ENCODE results near the gene FPGS. TPM values are rescaled to one million over a fixed set of nuclear protein-coding genes. Genes with fewer than 3 reads are reported as not detected.

Gene FPGS
- total and polyA plus RNA-seq, 7 experiments from 2014 or later: 37.3 to 123 (median 90.8) TPM

GRCh38 chr9:127809540-127810377 is 7.1 kb downstream of the FPGS start:
- H3K9me3 ChIP-seq (ENCODE audit: control insufficient read depth in 2 of 3, low read length in 3 of 3): no peaks in the 10 kb centered on the region
- H3K4me1 Mint-ChIP-seq: peaks cover 3 to 8% (median 4%) of the 10 kb centered on the region in 7 donors
- no peaks in the 10 kb centered on the region for H3K27me3 Mint-ChIP-seq
- peaks cover 0 to 19% (median 4%) of the 10 kb centered on the region in 5 donors for H3K36me3 Mint-ChIP-seq
- H3K36me3 ChIP-seq (ENCODE audit: control insufficient read depth in 2 of 3, insufficient read depth in 3 of 3, low read length in 3 of 3): peaks cover 0 to 82% (median 15%) of the 10 kb centered on the region in 3 experiments
- intact Hi-C loops (cut with micrococcal nuclease): no loop called here
- H3K4me3 ChIP-seq (ENCODE audit: low read length): no peak overlapping the region
- DNase-seq: no peak
- H3K27me3 ChIP-seq (ENCODE audit: control insufficient read depth in 2 of 2, insufficient read depth in 2 of 2, low read length in 2 of 2): no peaks in the 10 kb centered on the region
- ATAC-seq: peak; percentile 33
- no peak overlapping the region for H3K27ac ChIP-seq (ENCODE audit: low read depth, low read length)
- ChIA-PET CTCF (interaction anchor here (0.6 to 1.3 kb wide), 2 partner anchors 74 to 257 kb away, joined by 4 to 5 read pairs; partner anchors contain the start of gene TOR2A), POLR2A (interaction anchor here (0.6 to 1.0 kb wide), 2 partner anchors 17 to 108 kb away, joined by 3 read pairs; no protein-coding TSS in a partner anchor)
- H3K4me1 ChIP-seq (ENCODE audit: control insufficient read depth in 2 of 2, insufficient read depth in 2 of 2, low read length in 2 of 2): no peaks in the 10 kb centered on the region
- H3K9me3 Mint-ChIP-seq: peaks cover 0 to 2% (median 0%) of the 10 kb centered on the region in 11 donors
- no peak overlapping the region for H3K27ac Mint-ChIP-seq
- H3K4me3 Mint-ChIP-seq: no peak overlapping the region

GRCh38 chr9:127810378-127811187 is 7.9 kb downstream of the FPGS start:
- Mint-ChIP-seq H3K4me1 (peaks cover 3 to 8% (median 4%) of the 10 kb centered on the region in 7 donors), H3K4me3 (no peak overlapping the region), H3K27ac (no peak overlapping the region), H3K36me3 (peaks cover 0 to 19% (median 4%) of the 10 kb centered on the region in 5 donors), H3K9me3 (peaks cover 0 to 2% (median 0%) of the 10 kb centered on the region in 11 donors), H3K27me3 (no peaks in the 10 kb centered on the region)
- ChIA-PET POLR2A (no interaction called here), CTCF (interaction anchor here (0.7 kb wide), 2 partner anchors 18 to 476 kb away, joined by 4 to 8 read pairs; no protein-coding TSS in a partner anchor)
- H3K4me3 ChIP-seq (ENCODE audit: low read length): no peak overlapping the region
- peaks cover 0 to 89% (median 20%) of the 10 kb centered on the region in 3 experiments for H3K36me3 ChIP-seq (ENCODE audit: control insufficient read depth in 2 of 3, insufficient read depth in 3 of 3, low read length in 3 of 3)
- ATAC-seq (no peak), DNase-seq (no peak)
- no peaks in the 10 kb centered on the region for H3K27me3 ChIP-seq (ENCODE audit: control insufficient read depth in 2 of 2, insufficient read depth in 2 of 2, low read length in 2 of 2)
- H3K4me1 ChIP-seq (ENCODE audit: control insufficient read depth in 2 of 2, insufficient read depth in 2 of 2, low read length in 2 of 2): no peaks in the 10 kb centered on the region
- intact Hi-C loops (cut with micrococcal nuclease): no loop called here
- H3K9me3 ChIP-seq (ENCODE audit: control insufficient read depth in 2 of 3, low read length in 3 of 3): no peaks in the 10 kb centered on the region
- no peak overlapping the region for H3K27ac ChIP-seq (ENCODE audit: low read depth, low read length)

- intact Hi-C loops (cut with micrococcal nuclease): no loop called here
- H3K4me3 ChIP-seq (ENCODE audit: low read length): no peak overlapping the region
- ChIA-PET POLR2A (no interaction called here), CTCF (interaction anchor here (0.7 kb wide), 1 partner anchor 28 kb away, joined by 5 read pairs; no protein-coding TSS in a partner anchor)
- H3K9me3 Mint-ChIP-seq: no peaks in the 10 kb centered on the region
- no peak for DNase-seq
- H3K4me1 Mint-ChIP-seq: no peaks in the 10 kb centered on the region
- ATAC-seq: no peak
- no peak overlapping the region for H3K4me3 Mint-ChIP-seq
- H3K4me1 ChIP-seq (ENCODE audit: control insufficient read depth in 2 of 2, insufficient read depth in 2 of 2, low read length in 2 of 2): no peaks in the 10 kb centered on the region
- no peaks in the 10 kb centered on the region for H3K27me3 ChIP-seq (ENCODE audit: control insufficient read depth in 2 of 2, insufficient read depth in 2 of 2, low read length in 2 of 2)
- peaks cover 0 to 20% (median 0%) of the 10 kb centered on the region in 5 donors for H3K36me3 Mint-ChIP-seq
- no peaks in the 10 kb centered on the region for H3K9me3 ChIP-seq (ENCODE audit: control insufficient read depth in 2 of 3, low read length in 3 of 3)
- no peaks in the 10 kb centered on the region for H3K27me3 Mint-ChIP-seq
- H3K27ac ChIP-seq (ENCODE audit: low read depth, low read length): no peak overlapping the region
- H3K36me3 ChIP-seq (ENCODE audit: control insufficient read depth in 2 of 3, insufficient read depth in 3 of 3, low read length in 3 of 3): peaks cover 0 to 88% (median 21%) of the 10 kb centered on the region in 3 experiments
- H3K27ac Mint-ChIP-seq: no peak overlapping the region
These were observed 9.3 kb downstream of the FPGS start for GRCh38 chr9:127812011-127812410.

GRCh38 chr9:127812936-127813675 is 10.4 kb downstream of the FPGS start:
- intact Hi-C loops (cut with micrococcal nuclease): no loop called here
- H3K4me3 Mint-ChIP-seq: no peak overlapping the region
- no peak overlapping the region for H3K27ac Mint-ChIP-seq
- no peaks in the 10 kb centered on the region for H3K27me3 Mint-ChIP-seq
- H3K4me3 ChIP-seq (ENCODE audit: low read length): no peak overlapping the region
- no peaks in the 10 kb centered on the region for H3K4me1 ChIP-seq (ENCODE audit: control insufficient read depth in 2 of 2, insufficient read depth in 2 of 2, low read length in 2 of 2)
- CTCF ChIA-PET: interaction anchor here (1.0 kb wide), 1 partner anchor 78 kb away, joined by 6 read pairs; the partner anchor contains the start of gene TOR2A
- H3K27me3 ChIP-seq (ENCODE audit: control insufficient read depth in 2 of 2, insufficient read depth in 2 of 2, low read length in 2 of 2): no peaks in the 10 kb centered on the region
- H3K36me3 ChIP-seq (ENCODE audit: control insufficient read depth in 2 of 3, insufficient read depth in 3 of 3, low read length in 3 of 3): peaks cover 0 to 88% (median 18%) of the 10 kb centered on the region in 3 experiments
- DNase-seq (no peak), ATAC-seq (no peak)
- H3K9me3 ChIP-seq (ENCODE audit: control insufficient read depth in 2 of 3, low read length in 3 of 3): no peaks in the 10 kb centered on the region
- H3K36me3 Mint-ChIP-seq: peaks cover 0 to 21% (median 0%) of the 10 kb centered on the region in 5 donors
- H3K9me3 Mint-ChIP-seq: no peaks in the 10 kb centered on the region
- POLR2A ChIA-PET: interaction anchor here (0.8 kb wide), 1 partner anchor 259 kb away, joined by 3 read pairs; no protein-coding TSS in a partner anchor
- peaks cover 0 to 4% (median 0%) of the 10 kb centered on the region in 7 donors for H3K4me1 Mint-ChIP-seq
- no peak overlapping the region for H3K27ac ChIP-seq (ENCODE audit: low read depth, low read length)

- ATAC-seq (no peak), DNase-seq (no peak)
- H3K36me3 Mint-ChIP-seq: peaks cover 0 to 27% (median 0%) of the 10 kb centered on the region in 5 donors
- H3K4me3 ChIP-seq (ENCODE audit: low read length): no peak overlapping the region
- no peaks in the 10 kb centered on the region for H3K27me3 Mint-ChIP-seq
- no peaks in the 10 kb centered on the region for H3K27me3 ChIP-seq (ENCODE audit: control insufficient read depth in 2 of 2, insufficient read depth in 2 of 2, low read length in 2 of 2)
- intact Hi-C loops (cut with micrococcal nuclease): no loop called here
- peaks cover 0 to 86% (median 13%) of the 10 kb centered on the region in 3 experiments for H3K36me3 ChIP-seq (ENCODE audit: control insufficient read depth in 2 of 3, insufficient read depth in 3 of 3, low read length in 3 of 3)
- no peak overlapping the region for H3K27ac ChIP-seq (ENCODE audit: low read depth, low read length)
- H3K9me3 ChIP-seq (ENCODE audit: control insufficient read depth in 2 of 3, low read length in 3 of 3): no peaks in the 10 kb centered on the region
- H3K27ac Mint-ChIP-seq: no peak overlapping the region
- ChIA-PET POLR2A (no interaction called here), CTCF (no interaction called here)
- H3K4me1 ChIP-seq (ENCODE audit: control insufficient read depth in 2 of 2, insufficient read depth in 2 of 2, low read length in 2 of 2): no peaks in the 10 kb centered on the region
- H3K4me3 Mint-ChIP-seq: no peak overlapping the region
- no peaks in the 10 kb centered on the region for H3K9me3 Mint-ChIP-seq
- H3K4me1 Mint-ChIP-seq: peaks cover 0 to 4% (median 0%) of the 10 kb centered on the region in 7 donors
These were observed 11.1 kb downstream of the FPGS start for GRCh38 chr9:127813686-127814226.
